CD4-positive, alpha-beta T cell (primary cell): Measurements from ENCODE around the gene TPRG1L. TPM values are rescaled to one million over a fixed set of nuclear protein-coding genes. Genes with fewer than 3 reads are reported as not detected.

Experiments used
- ATAC-seq: fragments of 200-7000 bp; cut with Tn5 transposase; one replicate; pipeline ENCODE4 v1.10.0; 2022; ENCODE audit warnings: mild to moderate bottlenecking; ENCODE audit not compliant: poor library complexity
- CTCF ChIA-PET: fragments of 350-600 bp; sonication (Branson Sonifier 250); formaldehyde crosslinking; loops from one replicate; lab custom pipeline; 2021; ENCODE audit warnings: antibody characterized with exemption, inconsistent platforms; lab: Charles Lee
- POLR2A ChIA-PET: fragments of 350-600 bp; sonication (Branson Sonifier 250); formaldehyde crosslinking; loops from one replicate; lab custom pipeline; 2021; ENCODE audit warnings: antibody characterized with exemption, inconsistent platforms; lab: Charles Lee
- DNase-seq, 14 experiments: peaks; one replicate each; pipeline ENCODE4 v3.0.0-alpha.2; 2013 to 2020; ENCODE audit warnings: mixed read lengths in 2 of 14
- H3K27ac ChIP-seq, 2 donors: one replicate each; pipeline versions ENCODE4 v1.5.1 to v1.7.0; 2013; ENCODE audit warnings: low read length in 2 of 2, low read depth in 1 of 2, mild to moderate bottlenecking in 1 of 2
- H3K27me3 ChIP-seq, 2 experiments: 1 replicate in 1 of 2; 2 replicates in 1 of 2; pipeline versions ENCODE4 v1.6.1 to v1.7.0; 2013; ENCODE audit warnings: low read length in 2 of 2, control low read depth in 1 of 2, mild to moderate bottlenecking in 1 of 2, moderate library complexity in 1 of 2; ENCODE audit not compliant: insufficient read depth in 2 of 2, control insufficient read depth in 1 of 2
- H3K36me3 ChIP-seq: one replicate; pipeline ENCODE4 v1.6.1; 2013; ENCODE audit warnings: low read length, control low read depth; ENCODE audit not compliant: insufficient read depth
- H3K4me1 ChIP-seq: one replicate; pipeline ENCODE4 v1.6.1; 2013; ENCODE audit warnings: low read length, control low read depth; ENCODE audit not compliant: insufficient read depth
- H3K4me3 ChIP-seq: one replicate; pipeline ENCODE4 v1.5.1; 2013; ENCODE audit warnings: mild to moderate bottlenecking, low read length, moderate library complexity
- H3K9me3 ChIP-seq, 2 experiments: 1 replicate in 1 of 2; 2 replicates in 1 of 2; pipeline versions ENCODE4 v1.6.1 to v1.7.0; 2013; ENCODE audit warnings: low read length in 2 of 2, mild to moderate bottlenecking in 2 of 2, control low read depth in 1 of 2, moderate library complexity in 1 of 2; ENCODE audit not compliant: control insufficient read depth in 1 of 2, insufficient read depth in 1 of 2
- H3K27ac Mint-ChIP-seq: one replicate; pipeline ENCODE4 v1.8.0; 2020; ENCODE audit warnings: mixed read lengths
- H3K27me3 Mint-ChIP-seq: one replicate; pipeline ENCODE4 v1.8.0; 2021; ENCODE audit warnings: mixed read lengths
- H3K36me3 Mint-ChIP-seq: one replicate; pipeline ENCODE4 v1.8.0; 2021; ENCODE audit warnings: low read depth, mixed read lengths
- H3K4me1 Mint-ChIP-seq: one replicate; pipeline ENCODE4 v1.8.0; 2021; ENCODE audit warnings: low read depth, mixed read lengths
- H3K4me3 Mint-ChIP-seq: one replicate; pipeline ENCODE4 v1.8.0; 2020; ENCODE audit warnings: mild to moderate bottlenecking, mixed read lengths
- H3K9me3 Mint-ChIP-seq: one replicate; pipeline ENCODE4 v1.8.0; 2020; ENCODE audit warnings: mixed read lengths
- intact Hi-C, 2 experiments: fragments of 100-400 bp; cut with DNase I in 1 of 2; cut with micrococcal nuclease in 1 of 2; formaldehyde crosslinking; loops; one replicate each; pipeline versions ENCODE4 v1.15.1 to v1.9.0; 2023 to 2025; cut with DNase I, micrococcal nuclease
- total RNA-seq, 174 experiments: library from RNA in 2 of 174; stranded (reverse) in 2 of 174; gene quantifications; one replicate each; pipeline ENCODE4 v1.2.3 and lab custom pipeline; 2021 to 2026
- TF ChIP-seq, protein P1 (sequence below): fragments of 200-600 bp; IDR thresholded peaks from one replicate; pipeline ENCODE4 v1.8.0; 2022; ENCODE audit warnings: antibody characterized with exemption, mild to moderate bottlenecking

TPRG1L gene
- total RNA-seq, 2 experiments from 2014 or later: 46.5 to 48.3 TPM

GRCh38 chr1:3669971-3670431 is 45.2 kb downstream of the TPRG1L start:
- Histone ChIP-seq H3K27ac (no peak overlapping the region), H3K36me3 (no peaks in the 10 kb centered on the region), H3K9me3 (no peaks in the 10 kb centered on the region), H3K4me3 (no peak overlapping the region), H3K27me3 (peaks cover 0 to 7% of the 10 kb centered on the region in 2 experiments), H3K4me1 (peaks cover 6% of the 10 kb centered on the region)
- POLR2A ChIA-PET: no interaction called here
- DNase-seq: no peak
- intact Hi-C loops: no loop called here
- Mint-ChIP-seq H3K4me1 (no peaks in the 10 kb centered on the region), H3K27me3 (peaks cover 13% of the 10 kb centered on the region), H3K27ac (no peak overlapping the region), H3K36me3 (no peaks in the 10 kb centered on the region), H3K4me3 (no peak overlapping the region), H3K9me3 (no peaks in the 10 kb centered on the region)
- no peak for ATAC-seq
- TF ChIP-seq, protein P1, sequence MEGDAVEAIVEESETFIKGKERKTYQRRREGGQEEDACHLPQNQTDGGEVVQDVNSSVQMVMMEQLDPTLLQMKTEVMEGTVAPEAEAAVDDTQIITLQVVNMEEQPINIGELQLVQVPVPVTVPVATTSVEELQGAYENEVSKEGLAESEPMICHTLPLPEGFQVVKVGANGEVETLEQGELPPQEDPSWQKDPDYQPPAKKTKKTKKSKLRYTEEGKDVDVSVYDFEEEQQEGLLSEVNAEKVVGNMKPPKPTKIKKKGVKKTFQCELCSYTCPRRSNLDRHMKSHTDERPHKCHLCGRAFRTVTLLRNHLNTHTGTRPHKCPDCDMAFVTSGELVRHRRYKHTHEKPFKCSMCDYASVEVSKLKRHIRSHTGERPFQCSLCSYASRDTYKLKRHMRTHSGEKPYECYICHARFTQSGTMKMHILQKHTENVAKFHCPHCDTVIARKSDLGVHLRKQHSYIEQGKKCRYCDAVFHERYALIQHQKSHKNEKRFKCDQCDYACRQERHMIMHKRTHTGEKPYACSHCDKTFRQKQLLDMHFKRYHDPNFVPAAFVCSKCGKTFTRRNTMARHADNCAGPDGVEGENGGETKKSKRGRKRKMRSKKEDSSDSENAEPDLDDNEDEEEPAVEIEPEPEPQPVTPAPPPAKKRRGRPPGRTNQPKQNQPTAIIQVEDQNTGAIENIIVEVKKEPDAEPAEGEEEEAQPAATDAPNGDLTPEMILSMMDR: no peak
- CTCF ChIA-PET: no interaction called here

DNA sequence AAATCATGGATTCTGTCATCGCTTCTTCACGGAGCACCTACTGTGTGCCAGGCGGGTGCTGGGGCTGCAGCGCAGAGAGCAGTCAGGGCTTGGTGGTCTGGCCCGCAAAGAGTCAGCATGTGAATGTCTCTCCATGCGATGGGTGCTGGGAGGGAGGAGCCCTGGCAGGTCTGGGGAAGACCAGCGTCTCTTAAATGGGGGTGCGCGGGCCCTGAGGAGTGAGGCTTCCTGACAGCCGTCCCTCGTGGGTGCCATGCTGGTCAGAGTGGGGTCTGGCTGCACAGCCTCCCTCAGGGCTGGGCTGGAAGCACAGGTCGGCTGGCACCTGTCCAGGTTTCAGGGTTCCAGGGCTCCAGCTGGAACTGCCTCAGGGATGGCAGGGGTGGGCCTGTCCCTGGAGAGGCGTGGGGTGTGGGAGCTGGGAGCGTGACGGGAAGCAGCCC is 46.0 kb downstream of the TPRG1L start:
- POLR2A ChIA-PET: no interaction called here
- no peaks in the 10 kb centered on the region for H3K36me3 ChIP-seq
- no peak for ATAC-seq
- intact Hi-C loops: no loop called here
- Mint-ChIP-seq H3K9me3 (no peaks in the 10 kb centered on the region), H3K4me3 (no peak overlapping the region), H3K36me3 (no peaks in the 10 kb centered on the region), H3K4me1 (no peaks in the 10 kb centered on the region), H3K27me3 (peaks cover 13% of the 10 kb centered on the region), H3K27ac (no peak overlapping the region)
- TF ChIP-seq, protein P1: no peak
- H3K27ac ChIP-seq: no peak overlapping the region
- H3K4me3 ChIP-seq: no peak overlapping the region
- CTCF ChIA-PET: no interaction called here
- no peak for DNase-seq
- peaks cover 0 to 7% of the 10 kb centered on the region in 2 experiments for H3K27me3 ChIP-seq
- H3K9me3 ChIP-seq: no peaks in the 10 kb centered on the region
- H3K4me1 ChIP-seq: peaks cover 6% of the 10 kb centered on the region

- ChIA-PET POLR2A (no interaction called here), CTCF (no interaction called here)
- intact Hi-C loops: no loop called here
- no peak overlapping the region for H3K27ac ChIP-seq
- H3K9me3 ChIP-seq: no peaks in the 10 kb centered on the region
- Mint-ChIP-seq H3K36me3 (no peaks in the 10 kb centered on the region), H3K4me3 (no peak overlapping the region), H3K9me3 (no peaks in the 10 kb centered on the region), H3K27ac (no peak overlapping the region), H3K4me1 (no peaks in the 10 kb centered on the region), H3K27me3 (peaks cover 13% of the 10 kb centered on the region)
- TF ChIP-seq, protein P1: no peak
- no peak overlapping the region for H3K4me3 ChIP-seq
- DNase-seq: no peak
- no peak for ATAC-seq
- no peaks in the 10 kb centered on the region for H3K36me3 ChIP-seq
- peaks cover 0 to 7% of the 10 kb centered on the region in 2 experiments for H3K27me3 ChIP-seq
- H3K4me1 ChIP-seq: peaks cover 9% of the 10 kb centered on the region
Observed at GRCh38 chr1:3671371-3672180, 46.8 kb downstream of the TPRG1L start.
